IPS-20b (cell line): ENCODE results near the gene CCDC171.

ENCODE experiments used
- H3K27ac ChIP-seq: one replicate; pipeline ENCODE4 v1.5.1; 2013; ENCODE audit warnings: low read length
- H3K27me3 ChIP-seq: 2 replicates; pipeline ENCODE4 v1.6.1; 2013; ENCODE audit warnings: mild to moderate bottlenecking, low read length, inconsistent platforms; ENCODE audit not compliant: insufficient read depth
- H3K36me3 ChIP-seq: 2 replicates; pipeline ENCODE4 v1.6.1; 2013; ENCODE audit warnings: low read depth, mild to moderate bottlenecking, inconsistent platforms, low read length, moderate library complexity; ENCODE audit not compliant: insufficient read depth
- H3K4me1 ChIP-seq: 2 replicates; pipeline ENCODE4 v1.6.1; 2013; ENCODE audit warnings: mild to moderate bottlenecking, control low read depth, inconsistent platforms, low read length, moderate library complexity; ENCODE audit not compliant: insufficient read depth
- H3K4me3 ChIP-seq: 2 replicates; pipeline ENCODE4 v1.5.1; 2013; ENCODE audit warnings: mild to moderate bottlenecking, low read length, inconsistent platforms
- H3K9ac ChIP-seq: 2 replicates; pipeline ENCODE4 v1.6.1; 2013; ENCODE audit warnings: low read depth, mild to moderate bottlenecking, inconsistent platforms, low read length, moderate library complexity
- H3K9me3 ChIP-seq: 2 replicates; pipeline ENCODE4 v1.6.1; 2013; ENCODE audit warnings: mild to moderate bottlenecking, low read depth, low read length, inconsistent platforms; ENCODE audit not compliant: insufficient read depth

The CCDC171 gene

DNA sequence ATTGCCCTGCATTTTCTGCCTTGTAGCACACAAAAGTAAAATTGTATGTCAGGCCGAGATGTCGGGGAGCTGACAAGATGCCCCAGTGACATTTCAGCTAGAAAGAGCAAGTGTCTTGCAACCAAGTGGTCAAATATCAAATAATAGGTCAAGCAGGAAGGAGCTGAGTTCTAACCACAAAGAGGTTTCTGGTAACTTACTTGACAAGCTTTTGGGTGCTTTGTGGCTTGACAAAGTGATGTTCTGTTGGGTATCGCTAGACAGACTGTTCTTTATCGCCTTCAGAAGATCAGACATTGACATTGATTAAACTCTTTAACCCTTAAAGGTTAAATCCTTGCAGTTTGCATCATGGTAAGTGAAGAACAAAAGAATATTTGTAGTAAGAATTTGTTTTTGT is 419.9 kb downstream of the CCDC171 start:
- no peak overlapping the region for H3K9ac ChIP-seq
- H3K4me1 ChIP-seq: no peaks in the 10 kb centered on the region
- H3K4me3 ChIP-seq: no peak overlapping the region
- H3K27ac ChIP-seq: no peak overlapping the region
- no peaks in the 10 kb centered on the region for H3K36me3 ChIP-seq
- no peaks in the 10 kb centered on the region for H3K27me3 ChIP-seq
- H3K9me3 ChIP-seq: no peaks in the 10 kb centered on the region

DNA sequence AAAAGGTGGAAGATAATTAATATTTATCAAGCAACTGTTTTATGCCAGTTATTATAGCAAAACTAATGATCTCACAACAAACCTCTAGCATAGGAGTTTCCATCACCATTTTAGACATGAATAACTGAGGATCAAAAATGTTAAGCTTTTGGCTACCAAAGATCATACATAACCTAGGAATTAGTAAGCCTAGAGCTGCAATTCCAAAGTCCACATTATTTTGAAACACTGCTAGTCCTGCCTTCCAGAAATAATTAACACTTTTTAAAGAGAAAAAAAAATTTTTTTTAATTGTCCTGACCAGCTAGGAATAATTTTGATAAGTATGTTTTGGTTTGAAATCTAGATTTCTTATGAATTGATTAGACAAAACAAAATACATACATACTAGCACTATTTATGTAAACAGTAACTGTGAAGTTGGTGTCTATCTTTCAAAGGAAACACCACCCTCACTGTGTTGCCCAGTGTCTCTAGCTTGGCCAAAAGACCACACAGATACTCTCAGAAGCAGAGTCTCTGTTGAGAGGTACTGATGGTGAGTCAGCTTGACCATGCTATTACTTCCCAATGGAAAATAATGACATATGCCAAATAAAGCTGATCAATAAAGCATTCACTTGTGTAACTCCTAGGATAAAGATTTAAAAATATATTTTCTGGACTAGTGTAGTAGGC is 422.4 kb downstream of the CCDC171 start:
- Histone ChIP-seq H3K9me3 (no peaks in the 10 kb centered on the region), H3K27me3 (no peaks in the 10 kb centered on the region), H3K9ac (no peak overlapping the region), H3K36me3 (no peaks in the 10 kb centered on the region), H3K4me3 (no peak overlapping the region), H3K4me1 (no peaks in the 10 kb centered on the region), H3K27ac (no peak overlapping the region)

DNA sequence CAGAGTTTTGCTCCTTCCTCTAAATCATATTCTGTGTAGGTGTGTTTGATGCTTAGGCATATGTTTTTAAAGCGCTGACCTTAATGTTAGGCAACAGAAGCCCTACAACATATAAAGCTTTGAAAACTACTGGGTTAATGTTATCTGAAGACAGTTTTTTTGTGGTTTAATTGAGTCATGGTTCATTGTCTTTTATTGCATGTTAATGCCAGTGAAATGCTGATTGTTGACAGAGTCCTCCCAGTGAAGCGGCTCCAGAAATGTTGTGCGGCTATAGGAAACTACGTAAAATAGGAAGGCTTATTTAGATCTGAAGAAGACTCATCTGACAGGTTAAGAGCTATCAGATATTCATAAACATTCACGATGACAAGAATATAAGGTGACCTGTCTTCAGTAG is 424.6 kb downstream of the CCDC171 start:
- H3K9ac ChIP-seq: no peak overlapping the region
- no peaks in the 10 kb centered on the region for H3K9me3 ChIP-seq
- no peaks in the 10 kb centered on the region for H3K36me3 ChIP-seq
- no peak overlapping the region for H3K4me3 ChIP-seq
- no peaks in the 10 kb centered on the region for H3K4me1 ChIP-seq
- H3K27ac ChIP-seq: no peak overlapping the region
- H3K27me3 ChIP-seq: no peaks in the 10 kb centered on the region

DNA sequence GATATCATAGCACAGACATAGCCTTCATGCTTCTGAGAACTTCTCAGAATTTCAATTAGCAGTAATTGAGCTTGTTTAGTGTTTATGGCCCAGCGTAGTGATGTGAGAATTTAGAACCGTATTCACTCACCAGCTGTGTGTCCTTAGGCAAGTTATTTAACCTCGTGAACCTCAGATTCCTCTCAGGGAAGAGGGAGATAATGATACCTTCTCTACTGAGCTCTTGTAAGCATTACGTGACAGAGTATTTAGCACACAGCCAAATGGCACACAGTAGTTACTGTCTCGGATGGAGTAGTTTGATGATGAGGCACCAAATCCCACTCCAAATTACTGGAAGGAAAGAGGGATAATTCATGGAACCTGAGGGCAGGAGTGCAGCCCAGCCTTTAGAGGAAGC is 429.3 kb downstream of the CCDC171 start:
- Histone ChIP-seq H3K9ac (no peak overlapping the region), H3K27ac (no peak overlapping the region), H3K4me3 (no peak overlapping the region)

DNA sequence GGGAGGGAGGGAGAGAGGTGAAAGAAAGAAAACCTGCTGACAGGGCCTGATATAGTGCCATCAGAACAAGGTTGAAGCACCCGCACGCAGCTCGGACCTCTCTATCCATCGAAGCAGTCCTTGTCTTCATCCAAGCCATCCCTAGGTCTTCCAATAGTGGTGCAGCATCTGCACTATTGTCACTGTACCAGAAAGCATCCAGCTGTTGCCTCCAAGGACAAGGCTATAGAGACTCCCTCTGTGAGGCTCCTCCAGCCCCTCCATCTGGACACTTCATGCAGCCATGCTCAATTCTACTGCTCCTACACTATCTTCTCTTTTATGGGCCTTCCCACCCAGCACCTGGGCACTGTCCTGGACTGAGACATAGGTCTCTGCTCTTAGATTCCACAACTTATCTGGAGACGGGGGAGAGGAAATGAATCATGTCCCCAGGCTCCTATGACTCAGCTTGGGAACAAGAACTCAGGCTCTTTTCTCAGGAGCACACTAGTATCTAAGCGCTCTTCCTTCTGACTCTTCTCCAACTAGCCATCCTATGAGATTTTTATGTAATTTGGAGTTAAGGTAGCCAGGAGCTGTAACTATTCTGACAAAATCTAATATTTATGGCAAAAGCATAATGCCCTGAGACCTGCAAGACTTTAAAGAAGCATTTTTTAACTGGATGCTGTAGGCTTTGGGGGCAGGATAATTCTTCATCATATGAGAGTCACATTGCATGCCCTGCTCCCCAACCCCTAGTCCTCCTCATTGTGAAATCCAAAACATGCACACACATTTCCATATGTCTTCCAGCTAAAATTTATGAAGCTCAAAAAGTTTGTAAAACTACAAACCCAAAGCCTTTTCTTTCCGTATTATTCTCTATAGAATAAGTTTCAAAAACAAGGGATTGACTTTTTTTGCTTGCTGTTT is 446.8 kb downstream of the CCDC171 start:
- no peak overlapping the region for H3K4me3 ChIP-seq
- peaks cover 5% of the 10 kb centered on the region; the same call in 1 of the 2 replicates for H3K4me1 ChIP-seq
- H3K9ac ChIP-seq: no peak overlapping the region

More for the DNA sequence above, 429.3 kb downstream of the CCDC171 start:
- Histone ChIP-seq H3K27me3 (no peaks in the 10 kb centered on the region), H3K4me1 (no peaks in the 10 kb centered on the region), H3K36me3 (no peaks in the 10 kb centered on the region), H3K9me3 (no peaks in the 10 kb centered on the region)

DNA sequence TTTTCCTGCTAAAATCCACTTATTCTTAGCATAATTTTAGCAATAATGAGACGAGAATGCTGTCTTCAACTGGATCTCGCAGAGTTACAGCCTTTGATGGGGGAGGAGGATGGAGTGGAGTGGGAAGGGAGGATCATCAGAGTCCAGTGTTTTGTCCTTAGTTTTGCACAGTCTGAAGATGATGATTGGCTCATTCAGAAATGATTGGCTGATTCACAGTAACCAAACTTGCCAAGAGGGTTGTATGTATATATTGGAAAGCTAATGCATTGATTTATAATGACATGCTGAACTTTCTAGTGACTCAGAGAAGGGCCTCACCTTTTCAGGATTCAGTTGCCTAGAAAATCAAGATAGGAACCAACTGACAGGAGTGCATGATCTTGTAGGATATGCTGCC is 448.0 kb downstream of the CCDC171 start:
- Histone ChIP-seq H3K4me1 (peaks cover 5% of the 10 kb centered on the region; the same call in 1 of the 2 replicates), H3K4me3 (no peak overlapping the region), H3K9ac (no peak overlapping the region), H3K27ac (no peak overlapping the region), H3K9me3 (no peaks in the 10 kb centered on the region), H3K36me3 (no peaks in the 10 kb centered on the region), H3K27me3 (no peaks in the 10 kb centered on the region)

More for the DNA sequence above, 446.8 kb downstream of the CCDC171 start:
- Histone ChIP-seq H3K36me3 (no peaks in the 10 kb centered on the region), H3K27ac (no peak overlapping the region), H3K27me3 (no peaks in the 10 kb centered on the region), H3K9me3 (no peaks in the 10 kb centered on the region)

DNA sequence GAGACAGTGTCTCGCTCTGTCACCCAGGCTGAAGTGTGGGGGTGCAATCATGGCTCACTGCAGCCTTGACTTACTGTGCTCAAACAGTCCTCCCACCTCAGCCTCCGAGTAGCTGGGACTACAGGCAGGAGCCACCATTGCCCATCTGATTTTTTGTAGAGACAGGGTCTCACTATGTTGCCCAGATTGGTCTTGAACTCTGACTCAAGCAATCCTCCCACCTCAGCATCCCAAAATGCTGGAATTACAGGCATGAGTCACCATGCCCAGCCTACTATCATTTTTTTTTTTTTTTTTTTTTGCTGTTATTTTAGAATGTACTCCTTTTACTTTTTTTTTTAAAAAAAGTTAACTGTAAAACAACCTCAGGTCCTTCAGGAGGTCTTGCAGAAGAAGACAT is 449.0 kb downstream of the CCDC171 start:
- Histone ChIP-seq H3K4me1 (peaks cover 5% of the 10 kb centered on the region; the same call in 1 of the 2 replicates), H3K27ac (no peak overlapping the region), H3K4me3 (no peak overlapping the region), H3K9me3 (no peaks in the 10 kb centered on the region), H3K27me3 (no peaks in the 10 kb centered on the region), H3K36me3 (no peaks in the 10 kb centered on the region), H3K9ac (no peak overlapping the region)

DNA sequence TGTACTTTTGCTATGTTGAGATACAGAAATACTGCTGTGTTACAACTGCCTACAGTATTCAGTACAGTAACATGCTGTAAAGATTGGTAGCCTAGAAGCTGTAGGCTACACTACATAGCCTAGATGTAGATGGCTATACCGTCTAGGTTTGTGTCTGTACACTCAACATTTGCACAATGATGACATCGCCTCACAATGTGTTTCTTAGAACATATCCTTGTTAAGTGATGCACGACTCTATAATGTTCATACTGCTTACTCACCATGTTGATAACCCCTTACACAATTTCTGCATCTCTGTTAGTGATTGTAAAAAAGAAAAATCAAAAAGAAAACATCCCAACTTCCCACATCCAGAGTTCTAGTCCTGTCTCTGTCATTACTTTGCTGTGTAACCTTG is 450.0 kb downstream of the CCDC171 start:
- no peaks in the 10 kb centered on the region; the same call in 1 of the 2 replicates for H3K9me3 ChIP-seq
- H3K27ac ChIP-seq: no peak overlapping the region

DNA sequence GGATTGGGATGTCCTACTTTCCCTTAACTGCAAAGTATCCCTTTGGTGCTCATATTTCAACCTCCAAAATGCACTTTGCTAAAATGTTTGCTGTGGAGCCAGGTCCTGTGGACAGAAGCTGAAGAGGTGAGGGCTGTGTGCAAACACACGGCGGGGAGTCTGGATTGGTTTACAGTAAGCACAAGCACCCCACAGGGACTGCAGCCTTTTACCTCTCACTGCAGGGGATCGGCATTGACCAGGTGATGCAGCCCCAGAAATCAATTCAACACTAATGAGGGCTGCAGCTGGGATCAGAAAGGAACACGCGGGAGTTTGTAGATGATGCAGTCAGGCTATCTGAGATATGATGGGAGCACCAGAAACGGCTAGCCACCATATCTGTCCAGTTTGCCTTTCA is 450.9 kb downstream of the CCDC171 start:
- Histone ChIP-seq H3K9ac (no peak overlapping the region), H3K9me3 (peaks cover 4% of the 10 kb centered on the region; the same call in 1 of the 2 replicates), H3K27me3 (no peaks in the 10 kb centered on the region), H3K27ac (no peak overlapping the region), H3K4me1 (peaks cover 5% of the 10 kb centered on the region; the same call in 1 of the 2 replicates), H3K4me3 (no peak overlapping the region), H3K36me3 (no peaks in the 10 kb centered on the region)

More for the DNA sequence above, 450.0 kb downstream of the CCDC171 start:
- Histone ChIP-seq H3K4me3 (no peak overlapping the region), H3K36me3 (no peaks in the 10 kb centered on the region), H3K9ac (no peak overlapping the region), H3K4me1 (peaks cover 5% of the 10 kb centered on the region; the same call in 1 of the 2 replicates), H3K27me3 (no peaks in the 10 kb centered on the region)

DNA sequence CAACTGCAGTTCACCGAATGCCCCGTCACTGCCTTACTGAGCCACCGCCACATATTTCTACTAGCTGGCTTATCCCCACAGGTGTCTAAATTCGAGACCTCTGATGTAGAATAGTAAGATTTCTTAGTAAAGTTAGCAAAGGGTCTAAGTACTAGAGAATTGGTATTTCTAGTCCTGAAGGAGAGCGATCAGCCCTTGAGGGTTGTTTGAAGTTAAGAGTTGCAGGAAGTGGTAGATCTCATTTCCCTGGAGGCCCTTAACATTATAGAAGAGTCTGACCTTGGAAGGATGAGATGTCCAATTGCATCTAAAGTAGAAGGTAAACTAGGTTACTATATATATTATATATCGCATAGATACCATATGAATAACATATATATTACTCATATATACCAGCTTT is 451.8 kb downstream of the CCDC171 start:
- no peaks in the 10 kb centered on the region for H3K36me3 ChIP-seq
- no peak overlapping the region for H3K9ac ChIP-seq
- peaks cover 5% of the 10 kb centered on the region; the same call in 1 of the 2 replicates for H3K4me1 ChIP-seq
- H3K27ac ChIP-seq: no peak overlapping the region
- peaks cover 4% of the 10 kb centered on the region; the same call in 1 of the 2 replicates for H3K9me3 ChIP-seq
- no peaks in the 10 kb centered on the region for H3K27me3 ChIP-seq
- no peak overlapping the region for H3K4me3 ChIP-seq

DNA sequence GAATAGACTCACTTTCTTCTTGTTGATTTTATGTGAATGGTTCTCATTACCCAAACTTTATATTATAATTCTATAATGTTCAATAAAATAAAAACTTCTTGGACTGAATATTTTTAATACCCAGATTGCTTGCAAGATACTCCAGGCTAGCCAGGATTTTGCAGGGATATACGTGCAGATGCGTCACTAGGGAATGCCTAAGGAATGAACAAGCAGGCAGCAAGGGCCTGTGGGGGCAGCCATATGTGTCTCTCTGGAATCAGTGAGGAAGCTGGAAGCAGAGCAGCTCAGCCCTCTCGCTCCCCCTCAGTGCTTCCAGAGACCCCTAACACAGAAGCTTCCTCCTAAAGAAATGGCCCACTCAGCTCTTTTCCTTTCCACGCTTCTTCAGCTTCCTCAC is 457.4 kb downstream of the CCDC171 start:
- H3K36me3 ChIP-seq: no peaks in the 10 kb centered on the region
- H3K9me3 ChIP-seq: peaks cover 4% of the 10 kb centered on the region; the same call in 1 of the 2 replicates
- H3K4me3 ChIP-seq: no peak overlapping the region
- no peak overlapping the region for H3K9ac ChIP-seq
- no peak overlapping the region for H3K27ac ChIP-seq
- H3K4me1 ChIP-seq: no peaks in the 10 kb centered on the region
- H3K27me3 ChIP-seq: no peaks in the 10 kb centered on the region
